ENCODE results near the gene LRP10. TPM values are rescaled to one million over a fixed set of nuclear protein-coding genes. Genes with fewer than 3 reads are reported as not detected.

Gene LRP10
- total RNA-seq, 6 donors from 2014 or later, result 90.2 to 169 (median 149) TPM

DNA sequence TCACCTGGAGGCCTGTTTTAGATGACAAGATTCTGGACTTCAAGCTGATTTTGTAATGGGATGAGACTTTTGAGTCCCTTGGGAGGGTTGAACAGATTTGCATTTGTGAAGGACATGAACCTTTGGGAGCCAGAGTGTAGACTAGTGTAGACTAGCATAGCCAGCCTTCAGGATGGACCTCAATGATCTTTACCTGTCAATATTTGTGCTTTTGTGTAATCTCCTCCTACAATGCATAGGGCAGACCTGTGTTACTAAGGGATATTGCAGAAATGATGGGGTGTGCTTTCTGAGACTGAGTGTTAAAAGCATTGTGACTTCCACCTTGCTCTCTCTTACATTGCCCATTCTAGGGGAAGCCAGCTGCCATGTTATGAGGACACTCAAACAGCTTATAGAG is 9.9 kb upstream of the LRP10 start:
- Histone ChIP-seq H3K9me3 (no peaks in the 10 kb centered on the region), H3K4me1 (no peaks in the 10 kb centered on the region)
- peak in 1 of 2 donors; percentile 26 for ATAC-seq (ENCODE audit: low FRiP score in 2 of 2)

GRCh38 chr14:22864979-22865378 is 6.6 kb upstream of the LRP10 start:
- no peaks in the 10 kb centered on the region for H3K36me3 ChIP-seq
- 78 to 85% methylated on average over 4 of the region's 4 CpGs for WGBS, 2 donors
- no peak overlapping the region for H3K4me3 ChIP-seq
- ATAC-seq (ENCODE audit: low FRiP score in 2 of 2) (no peak), DNase-seq (no peak)
- peaks cover under 1 to 4% (median 1%) of the 10 kb centered on the region in 4 donors for H3K4me1 ChIP-seq
- no peaks in the 10 kb centered on the region for H3K9me3 ChIP-seq
- H3K27ac ChIP-seq, result no peak overlapping the region
- no peaks in the 10 kb centered on the region for H3K27me3 ChIP-seq
- TF ChIP-seq POLR2A (IDR thresholded peaks at IDR 0.05), result no peak
- no peak for TF ChIP-seq POLR2AphosphoS5 (IDR thresholded peaks at IDR 0.05)
- TF ChIP-seq EP300 (IDR thresholded peaks at IDR 0.05), result no peak
- TF ChIP-seq, protein P1, sequence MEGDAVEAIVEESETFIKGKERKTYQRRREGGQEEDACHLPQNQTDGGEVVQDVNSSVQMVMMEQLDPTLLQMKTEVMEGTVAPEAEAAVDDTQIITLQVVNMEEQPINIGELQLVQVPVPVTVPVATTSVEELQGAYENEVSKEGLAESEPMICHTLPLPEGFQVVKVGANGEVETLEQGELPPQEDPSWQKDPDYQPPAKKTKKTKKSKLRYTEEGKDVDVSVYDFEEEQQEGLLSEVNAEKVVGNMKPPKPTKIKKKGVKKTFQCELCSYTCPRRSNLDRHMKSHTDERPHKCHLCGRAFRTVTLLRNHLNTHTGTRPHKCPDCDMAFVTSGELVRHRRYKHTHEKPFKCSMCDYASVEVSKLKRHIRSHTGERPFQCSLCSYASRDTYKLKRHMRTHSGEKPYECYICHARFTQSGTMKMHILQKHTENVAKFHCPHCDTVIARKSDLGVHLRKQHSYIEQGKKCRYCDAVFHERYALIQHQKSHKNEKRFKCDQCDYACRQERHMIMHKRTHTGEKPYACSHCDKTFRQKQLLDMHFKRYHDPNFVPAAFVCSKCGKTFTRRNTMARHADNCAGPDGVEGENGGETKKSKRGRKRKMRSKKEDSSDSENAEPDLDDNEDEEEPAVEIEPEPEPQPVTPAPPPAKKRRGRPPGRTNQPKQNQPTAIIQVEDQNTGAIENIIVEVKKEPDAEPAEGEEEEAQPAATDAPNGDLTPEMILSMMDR (IDR thresholded peaks at IDR 0.05), result no peak

More for the DNA sequence above, 9.9 kb upstream of the LRP10 start:
- H3K27ac ChIP-seq, result no peak overlapping the region
- no peak for TF ChIP-seq EP300 (IDR thresholded peaks at IDR 0.05)
- no peak for TF ChIP-seq POLR2A (IDR thresholded peaks at IDR 0.05)
- no peak for TF ChIP-seq POLR2AphosphoS5 (IDR thresholded peaks at IDR 0.05)
- TF ChIP-seq, protein P1 (IDR thresholded peaks at IDR 0.05), result no peak
- no peaks in the 10 kb centered on the region for H3K27me3 ChIP-seq
- no peak overlapping the region for H3K4me3 ChIP-seq
- H3K36me3 ChIP-seq, result no peaks in the 10 kb centered on the region
- no peak for DNase-seq

GRCh38 chr14:22865424-22866405 is 5.8 kb upstream of the LRP10 start:
- TF ChIP-seq POLR2AphosphoS5 (IDR thresholded peaks at IDR 0.05), result no peak
- TF ChIP-seq EP300 (IDR thresholded peaks at IDR 0.05), result no peak
- no peak for TF ChIP-seq POLR2A (IDR thresholded peaks at IDR 0.05)
- TF ChIP-seq, protein P1 (IDR thresholded peaks at IDR 0.05), result no peak

GRCh38 chr14:22866874-22867273 is 4.7 kb upstream of the LRP10 start:
- Histone ChIP-seq H3K27me3 (no peaks in the 10 kb centered on the region), H3K9me3 (no peaks in the 10 kb centered on the region), H3K36me3 (no peaks in the 10 kb centered on the region), H3K4me1 (peaks cover 11 to 14% (median 13%) of the 10 kb centered on the region in 4 donors), H3K27ac (no peak overlapping the region), H3K4me3 (no peak overlapping the region)
- 99 to 100% methylated on average over 5 of the region's 5 CpGs for WGBS, 2 donors
- ATAC-seq (ENCODE audit: low FRiP score in 2 of 2) (no peak), DNase-seq (no peak)
- TF ChIP-seq POLR2A (IDR thresholded peaks at IDR 0.05) (no peak), POLR2AphosphoS5 (IDR thresholded peaks at IDR 0.05) (no peak)
- TF ChIP-seq, protein P1 (IDR thresholded peaks at IDR 0.05), result no peak

More at GRCh38 chr14:22865424-22866405, 5.8 kb upstream of the LRP10 start:
- 58 to 60% methylated on average over 6 of the region's 6 CpGs for WGBS, 2 donors
- no peaks in the 10 kb centered on the region for H3K27me3 ChIP-seq
- no peak for DNase-seq
- H3K36me3 ChIP-seq, result no peaks in the 10 kb centered on the region
- no peak overlapping the region for H3K4me3 ChIP-seq
- no peak for ATAC-seq (ENCODE audit: low FRiP score in 2 of 2)
- peaks cover 8 to 11% (median 8%) of the 10 kb centered on the region in 4 donors for H3K4me1 ChIP-seq
- H3K9me3 ChIP-seq, result no peaks in the 10 kb centered on the region
- no peak overlapping the region for H3K27ac ChIP-seq

All from upper lobe of left lung (tissue), 6 donors.